ENCODE data around the gene KANK4. TPM values are rescaled to one million over a fixed set of nuclear protein-coding genes. Genes with fewer than 3 reads are reported as not detected.

Gene KANK4
- polyA plus RNA-seq, 1 donor (not counting 4 experiments of a cell fraction or from before 2014, with no cell fraction given): 0.92 TPM

DNA sequence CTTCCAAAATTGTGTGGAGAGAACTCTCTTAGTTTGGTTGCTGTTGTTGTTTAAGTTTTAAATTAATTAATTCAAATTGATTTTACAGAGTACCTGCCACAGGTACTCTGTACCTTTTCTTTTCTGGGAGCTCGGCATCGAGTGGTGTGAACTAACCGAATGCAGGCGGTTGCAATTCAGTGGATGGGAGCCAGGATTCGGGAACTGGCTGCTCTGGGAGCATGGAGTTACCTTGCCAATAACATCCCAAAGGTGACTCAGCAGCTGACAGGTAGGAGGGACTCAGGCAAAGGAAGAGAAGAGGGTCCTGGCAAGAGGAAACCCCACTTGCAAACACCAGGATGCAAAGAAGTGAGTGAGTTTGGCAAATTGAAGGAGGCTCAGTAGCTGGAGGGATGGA, 24.7 kb upstream of the KANK4 start:
- peaks cover 3% of the 10 kb centered on the region for H3K27me3 ChIP-seq (ENCODE audit: control insufficient read depth, extremely low read depth, insufficient read depth, low read length)
- no peak for TF ChIP-seq EZH2 (IDR thresholded peaks at IDR 0.05; ENCODE audit: low read length)
- no peak for TF ChIP-seq CTCF (optimal IDR thresholded peaks at IDR 0.05 in 1 of 3, IDR thresholded peaks at IDR 0.05 in 1 of 3, conservative IDR thresholded peaks at IDR 0.05 in 1 of 3; ENCODE audit: extremely low read depth in 1 of 3, insufficient read depth in 2 of 3, low read length in 3 of 3)
- dilution Hi-C loops (cut with MboI; ENCODE audit: extremely low pct_ligation_motif_present, low sequenced_read_pairs): no loop called here
- DNase-seq (ENCODE audit: low read depth, low spot score): no peak
- no peaks in the 10 kb centered on the region for H3K9me3 ChIP-seq (ENCODE audit: control insufficient read depth, low read depth, low read length)
- H3K4me3 ChIP-seq (ENCODE audit: control insufficient read depth in 2 of 3, extremely low read depth in 1 of 3, insufficient read depth in 2 of 3, low read depth in 1 of 3, low read length in 3 of 3): no peak overlapping the region
- H3K4me2 ChIP-seq (ENCODE audit: control insufficient read depth, extremely low read depth, insufficient read depth, low read depth, low read length): no peak overlapping the region
- H3K4me1 ChIP-seq (ENCODE audit: control insufficient read depth, extremely low read depth, insufficient read depth, low read length): no peaks in the 10 kb centered on the region
- no peaks in the 10 kb centered on the region for H3K36me3 ChIP-seq (ENCODE audit: control insufficient read depth in 2 of 2, extremely low read depth in 1 of 2, insufficient read depth in 2 of 2, low read length in 2 of 2)
- no peak for FAIRE-seq
- H3K27ac ChIP-seq (ENCODE audit: control insufficient read depth, insufficient read depth, low read length): no peak overlapping the region
- no peaks in the 10 kb centered on the region for H3K79me2 ChIP-seq (ENCODE audit: control insufficient read depth, insufficient read depth, low read length)
- no peak overlapping the region for H3K9ac ChIP-seq (ENCODE audit: control insufficient read depth, extremely low read depth, insufficient read depth, low read length)
- no peaks in the 10 kb centered on the region for H4K20me1 ChIP-seq (ENCODE audit: control insufficient read depth, extremely low read depth, insufficient read depth, low read length)
- H2AFZ ChIP-seq (ENCODE audit: control insufficient read depth, low read length): no peak overlapping the region
- H3K9me1 ChIP-seq (ENCODE audit: control insufficient read depth, extremely low read depth, insufficient read depth, low read length): no peaks in the 10 kb centered on the region

- dilution Hi-C loops (cut with MboI; ENCODE audit: extremely low pct_ligation_motif_present, low sequenced_read_pairs): no loop called here
These were observed 23.0 kb upstream of the KANK4 start for GRCh38 chr1:62342270-62342669.

More at GRCh38 chr1:62342270-62342669, 23.0 kb upstream of the KANK4 start:
- H3K36me3 ChIP-seq (ENCODE audit: control insufficient read depth in 2 of 2, extremely low read depth in 1 of 2, insufficient read depth in 2 of 2, low read length in 2 of 2): no peaks in the 10 kb centered on the region
- H3K4me1 ChIP-seq (ENCODE audit: control insufficient read depth, extremely low read depth, insufficient read depth, low read length): peaks cover 6% of the 10 kb centered on the region
- H3K27me3 ChIP-seq (ENCODE audit: control insufficient read depth, extremely low read depth, insufficient read depth, low read length): peaks cover 3% of the 10 kb centered on the region
- H2AFZ ChIP-seq (ENCODE audit: control insufficient read depth, low read length): no peak overlapping the region
- H3K9me3 ChIP-seq (ENCODE audit: control insufficient read depth, low read depth, low read length): no peaks in the 10 kb centered on the region
- DNase-seq (ENCODE audit: low read depth, low spot score) (no peak), FAIRE-seq (no peak)
- H3K9ac ChIP-seq (ENCODE audit: control insufficient read depth, extremely low read depth, insufficient read depth, low read length): no peak overlapping the region
- no peak overlapping the region for H3K4me3 ChIP-seq (ENCODE audit: control insufficient read depth in 2 of 3, extremely low read depth in 1 of 3, insufficient read depth in 2 of 3, low read depth in 1 of 3, low read length in 3 of 3)
- no peak overlapping the region for H3K27ac ChIP-seq (ENCODE audit: control insufficient read depth, insufficient read depth, low read length)
- no peaks in the 10 kb centered on the region for H3K9me1 ChIP-seq (ENCODE audit: control insufficient read depth, extremely low read depth, insufficient read depth, low read length)
- H3K4me2 ChIP-seq (ENCODE audit: control insufficient read depth, extremely low read depth, insufficient read depth, low read depth, low read length): no peak overlapping the region
- TF ChIP-seq CTCF (optimal IDR thresholded peaks at IDR 0.05 in 1 of 3, IDR thresholded peaks at IDR 0.05 in 1 of 3, conservative IDR thresholded peaks at IDR 0.05 in 1 of 3; ENCODE audit: extremely low read depth in 1 of 3, insufficient read depth in 2 of 3, low read length in 3 of 3) (no peak), EZH2 (IDR thresholded peaks at IDR 0.05; ENCODE audit: low read length) (no peak)
- no peaks in the 10 kb centered on the region for H4K20me1 ChIP-seq (ENCODE audit: control insufficient read depth, extremely low read depth, insufficient read depth, low read length)
- no peaks in the 10 kb centered on the region for H3K79me2 ChIP-seq (ENCODE audit: control insufficient read depth, insufficient read depth, low read length)

All from keratinocyte (primary cell).